PFSK-1 (cell line): ENCODE measurements around the gene SLC5A10.

Experiments used
- REST ChIP-seq, 2 experiments: IDR thresholded peaks; 2 replicates each; pipeline versions ENCODE4 v1.6.1 to v1.8.0; 2011 to 2012; ENCODE audit warnings: low read depth in 2 of 2, low read length in 2 of 2, control low read depth in 1 of 2, inconsistent platforms in 1 of 2, mild to moderate bottlenecking in 1 of 2, moderate library complexity in 1 of 2; ENCODE audit not compliant: insufficient read depth in 1 of 2
- TAF1 ChIP-seq: IDR thresholded peaks from 2 replicates; pipeline ENCODE4 v1.6.1; 2012; ENCODE audit warnings: low read length, control low read depth, borderline replicate concordance; ENCODE audit not compliant: insufficient read depth

DNA sequence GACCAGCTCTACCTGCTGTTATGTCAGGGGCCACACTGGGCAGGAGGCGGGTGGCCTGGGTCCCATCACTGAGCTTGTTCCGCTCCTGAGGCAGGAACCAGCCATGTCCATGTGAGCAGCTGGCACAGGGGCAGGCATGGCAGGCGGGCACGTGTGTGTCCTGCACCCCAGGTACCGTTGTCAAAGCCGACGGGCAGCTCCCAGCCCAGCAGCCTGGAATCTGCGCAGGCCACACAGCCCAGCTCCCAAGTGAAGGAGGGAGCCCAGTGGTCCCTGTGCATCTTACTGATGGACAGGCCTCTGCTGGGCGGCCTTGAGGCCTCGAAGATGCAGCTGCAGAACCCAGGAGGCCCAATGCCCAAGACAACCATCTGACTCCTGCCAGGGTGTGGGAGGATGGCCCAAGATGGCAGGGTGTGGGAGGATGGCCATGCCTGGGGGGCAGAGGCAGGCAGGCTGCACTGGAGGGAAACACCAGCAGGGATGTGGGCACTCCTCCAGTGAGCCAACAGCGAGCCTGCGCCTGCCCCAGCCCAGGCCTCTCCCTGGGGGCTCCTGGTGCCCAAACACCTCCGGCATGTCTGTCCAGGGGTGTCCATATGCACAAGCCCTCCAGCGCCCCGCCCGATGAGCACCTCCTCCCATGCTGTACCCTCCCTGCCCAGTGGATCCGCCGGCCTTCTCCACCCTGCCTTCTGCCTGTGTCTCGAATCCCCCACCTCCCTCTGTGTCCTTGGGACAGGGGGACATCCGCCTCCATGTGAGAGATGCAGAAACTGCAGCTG lies 39.8 kb downstream of the SLC5A10 start:
- no peak for TF ChIP-seq REST (IDR thresholded peaks at IDR 0.05; ENCODE audit: insufficient read depth in 1 of 2, low read depth in 2 of 2, low read length in 2 of 2)
- no peak for TF ChIP-seq TAF1
